Ovary (tissue), 3 donors: Measurements from ENCODE around the gene C11orf91.

Experiments used
- CTCF ChIP-seq, 3 donors: fragments of 450-650 bp in 2 of 3; fragments of 200-600 bp in 1 of 3; IDR thresholded peaks; one replicate each; pipeline versions ENCODE4 v1.5.1 to v1.8.0; 2016 to 2022; ENCODE audit warnings: antibody characterized with exemption in 3 of 3, mild to moderate bottlenecking in 1 of 3
- EP300 ChIP-seq: sonication (generic); formaldehyde crosslinking; IDR thresholded peaks from one replicate; pipeline ENCODE4 v1.6.1; 2017; ENCODE audit warnings: antibody characterized with exemption
- POLR2A ChIP-seq: fragments of 450-650 bp; IDR thresholded peaks from one replicate; pipeline ENCODE4 v1.6.1; 2017; ENCODE audit warnings: antibody characterized with exemption, mild to moderate bottlenecking, moderate library complexity
- donor health status: DM: no; HTN: no; CAD: no.

GRCh38 chr11:33690290-33691065 is 10.1 kb downstream of the C11orf91 start:
- TF ChIP-seq CTCF (IDR thresholded peaks at IDR 0.05): no peak
- TF ChIP-seq EP300: peak; percentile 48
- no peak for TF ChIP-seq POLR2A
